ENCODE data around the gene RFX4.

DNA sequence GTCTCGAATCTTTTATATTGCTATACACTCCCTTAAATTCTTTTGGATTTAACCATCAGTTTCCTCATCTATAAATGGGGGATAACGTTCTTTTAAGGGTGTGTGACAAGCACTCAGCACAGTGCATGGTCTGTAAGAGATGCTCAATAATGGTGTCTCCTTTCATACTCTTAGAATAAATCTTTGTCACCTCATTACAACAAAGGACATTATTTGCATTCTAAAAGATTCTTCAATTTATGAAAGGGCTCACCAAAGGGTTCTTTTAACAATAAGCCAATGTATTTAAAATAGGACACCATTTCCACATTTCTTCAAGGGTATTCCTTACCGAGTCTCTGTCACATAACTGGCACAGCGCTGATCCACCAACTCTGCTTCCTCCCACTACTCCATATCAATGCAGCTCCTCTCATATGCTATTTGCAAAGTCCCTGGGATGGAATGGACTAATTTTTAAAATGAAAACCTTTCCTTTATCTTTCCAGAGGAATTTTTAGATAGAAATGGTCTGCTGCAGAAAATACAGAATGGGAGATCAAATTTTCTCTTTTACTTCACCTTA is 162.5 kb downstream of the RFX4 start:
- TF ChIP-seq POLR2A (conservative IDR thresholded peaks at IDR 0.05) (no peak), EZH2 (IDR thresholded peaks at IDR 0.05; ENCODE audit: borderline replicate concordance, low read depth, low read length) (no peak), JUND (IDR thresholded peaks at IDR 0.05; ENCODE audit: borderline replicate concordance, low read depth, low read length) (no peak), JUND (tag; IDR thresholded peaks at IDR 0.05; ENCODE audit: borderline replicate concordance, low read depth, low read length) (no peak), MYNN (IDR thresholded peaks at IDR 0.05) (no peak), MYNN (CRISPR knock-in tag; IDR thresholded peaks at IDR 0.05) (no peak), TAL1 (IDR thresholded peaks at IDR 0.05) (no peak), ZNF3 (CRISPR knock-in tag; IDR thresholded peaks at IDR 0.05) (no peak), KDM1A (IDR thresholded peaks at IDR 0.05) (no peak), SP1 (CRISPR knock-in tag; IDR thresholded peaks at IDR 0.05) (no peak)
- TF ChIP-seq, protein P1, sequence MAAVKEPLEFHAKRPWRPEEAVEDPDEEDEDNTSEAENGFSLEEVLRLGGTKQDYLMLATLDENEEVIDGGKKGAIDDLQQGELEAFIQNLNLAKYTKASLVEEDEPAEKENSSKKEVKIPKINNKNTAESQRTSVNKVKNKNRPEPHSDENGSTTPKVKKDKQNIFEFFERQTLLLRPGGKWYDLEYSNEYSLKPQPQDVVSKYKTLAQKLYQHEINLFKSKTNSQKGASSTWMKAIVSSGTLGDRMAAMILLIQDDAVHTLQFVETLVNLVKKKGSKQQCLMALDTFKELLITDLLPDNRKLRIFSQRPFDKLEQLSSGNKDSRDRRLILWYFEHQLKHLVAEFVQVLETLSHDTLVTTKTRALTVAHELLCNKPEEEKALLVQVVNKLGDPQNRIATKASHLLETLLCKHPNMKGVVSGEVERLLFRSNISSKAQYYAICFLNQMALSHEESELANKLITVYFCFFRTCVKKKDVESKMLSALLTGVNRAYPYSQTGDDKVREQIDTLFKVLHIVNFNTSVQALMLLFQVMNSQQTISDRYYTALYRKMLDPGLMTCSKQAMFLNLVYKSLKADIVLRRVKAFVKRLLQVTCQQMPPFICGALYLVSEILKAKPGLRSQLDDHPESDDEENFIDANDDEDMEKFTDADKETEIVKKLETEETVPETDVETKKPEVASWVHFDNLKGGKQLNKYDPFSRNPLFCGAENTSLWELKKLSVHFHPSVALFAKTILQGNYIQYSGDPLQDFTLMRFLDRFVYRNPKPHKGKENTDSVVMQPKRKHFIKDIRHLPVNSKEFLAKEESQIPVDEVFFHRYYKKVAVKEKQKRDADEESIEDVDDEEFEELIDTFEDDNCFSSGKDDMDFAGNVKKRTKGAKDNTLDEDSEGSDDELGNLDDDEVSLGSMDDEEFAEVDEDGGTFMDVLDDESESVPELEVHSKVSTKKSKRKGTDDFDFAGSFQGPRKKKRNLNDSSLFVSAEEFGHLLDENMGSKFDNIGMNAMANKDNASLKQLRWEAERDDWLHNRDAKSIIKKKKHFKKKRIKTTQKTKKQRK (IDR thresholded peaks at IDR 0.05; ENCODE audit: borderline replicate concordance, low read depth, low read length), result no peak
- TF ChIP-seq, protein P2, sequence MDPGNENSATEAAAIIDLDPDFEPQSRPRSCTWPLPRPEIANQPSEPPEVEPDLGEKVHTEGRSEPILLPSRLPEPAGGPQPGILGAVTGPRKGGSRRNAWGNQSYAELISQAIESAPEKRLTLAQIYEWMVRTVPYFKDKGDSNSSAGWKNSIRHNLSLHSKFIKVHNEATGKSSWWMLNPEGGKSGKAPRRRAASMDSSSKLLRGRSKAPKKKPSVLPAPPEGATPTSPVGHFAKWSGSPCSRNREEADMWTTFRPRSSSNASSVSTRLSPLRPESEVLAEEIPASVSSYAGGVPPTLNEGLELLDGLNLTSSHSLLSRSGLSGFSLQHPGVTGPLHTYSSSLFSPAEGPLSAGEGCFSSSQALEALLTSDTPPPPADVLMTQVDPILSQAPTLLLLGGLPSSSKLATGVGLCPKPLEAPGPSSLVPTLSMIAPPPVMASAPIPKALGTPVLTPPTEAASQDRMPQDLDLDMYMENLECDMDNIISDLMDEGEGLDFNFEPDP (CRISPR knock-in tag; IDR thresholded peaks at IDR 0.05), result no peak
